ENCODE data around the gene METAP1D.

- TF ChIP-seq REST (IDR thresholded peaks at IDR 0.05; ENCODE audit: insufficient read depth in 1 of 2, low read depth in 2 of 2, low read length in 2 of 2) (no peak), POLR2AphosphoS5 (IDR thresholded peaks at IDR 0.05; ENCODE audit: low read depth, low read length) (no peak)
These were observed 99.1 kb downstream of the METAP1D start for GRCh38 chr2:172098650-172099471.
